ENCODE measurements around the gene ADAMTS16.

Gene ADAMTS16

DNA sequence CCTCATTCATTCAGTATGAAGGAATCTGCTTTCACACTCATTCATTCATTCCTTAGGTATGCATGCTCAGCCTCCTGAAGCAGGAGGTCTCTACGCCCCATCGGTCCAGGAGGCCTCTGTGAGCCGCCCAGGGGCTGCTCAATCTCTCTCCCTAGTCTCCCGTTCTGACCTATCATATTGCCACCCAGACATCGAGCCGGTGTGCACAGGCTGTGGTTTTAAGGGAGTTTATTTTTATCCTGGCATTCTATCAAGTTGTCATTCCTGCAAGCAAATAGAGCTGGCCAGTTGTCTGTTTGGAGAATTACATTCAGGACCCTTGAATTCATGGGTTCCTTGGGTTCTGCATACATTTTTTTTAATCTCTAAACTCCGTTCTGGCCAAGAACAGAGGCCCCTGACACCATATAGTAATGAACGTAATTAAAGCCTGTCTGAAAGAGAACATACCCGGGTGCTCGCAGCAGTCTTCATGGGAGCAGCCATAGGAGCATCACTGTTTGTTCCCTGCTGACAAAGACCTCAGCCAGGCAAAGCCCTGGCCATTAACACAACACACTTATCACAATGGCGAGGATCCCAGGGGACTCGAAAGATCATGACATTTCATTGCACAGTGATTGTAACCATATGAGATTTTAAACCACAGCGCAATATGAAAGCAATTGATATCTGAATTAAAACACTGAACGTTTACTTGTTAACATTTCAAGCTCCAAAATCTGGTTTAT, 80.9 kb downstream of the ADAMTS16 start:
- TF ChIP-seq EZH2 (IDR thresholded peaks at IDR 0.05; ENCODE audit: borderline replicate concordance, low read length): no peak
- TF ChIP-seq, protein P1, sequence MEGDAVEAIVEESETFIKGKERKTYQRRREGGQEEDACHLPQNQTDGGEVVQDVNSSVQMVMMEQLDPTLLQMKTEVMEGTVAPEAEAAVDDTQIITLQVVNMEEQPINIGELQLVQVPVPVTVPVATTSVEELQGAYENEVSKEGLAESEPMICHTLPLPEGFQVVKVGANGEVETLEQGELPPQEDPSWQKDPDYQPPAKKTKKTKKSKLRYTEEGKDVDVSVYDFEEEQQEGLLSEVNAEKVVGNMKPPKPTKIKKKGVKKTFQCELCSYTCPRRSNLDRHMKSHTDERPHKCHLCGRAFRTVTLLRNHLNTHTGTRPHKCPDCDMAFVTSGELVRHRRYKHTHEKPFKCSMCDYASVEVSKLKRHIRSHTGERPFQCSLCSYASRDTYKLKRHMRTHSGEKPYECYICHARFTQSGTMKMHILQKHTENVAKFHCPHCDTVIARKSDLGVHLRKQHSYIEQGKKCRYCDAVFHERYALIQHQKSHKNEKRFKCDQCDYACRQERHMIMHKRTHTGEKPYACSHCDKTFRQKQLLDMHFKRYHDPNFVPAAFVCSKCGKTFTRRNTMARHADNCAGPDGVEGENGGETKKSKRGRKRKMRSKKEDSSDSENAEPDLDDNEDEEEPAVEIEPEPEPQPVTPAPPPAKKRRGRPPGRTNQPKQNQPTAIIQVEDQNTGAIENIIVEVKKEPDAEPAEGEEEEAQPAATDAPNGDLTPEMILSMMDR (IDR thresholded peaks at IDR 0.05; ENCODE audit: low read length): no peak
- H3K4me2 ChIP-seq (ENCODE audit: low read length): no peak overlapping the region
- H3K9me2 ChIP-seq (ENCODE audit: low read depth, low read length): no peaks in the 10 kb centered on the region
- no peak overlapping the region for H2AFZ ChIP-seq (ENCODE audit: low read length)
- no peaks in the 10 kb centered on the region for H3K27me3 ChIP-seq (ENCODE audit: insufficient read depth, low read length)
- no peaks in the 10 kb centered on the region for H3K9me3 ChIP-seq (ENCODE audit: low read length)
- H3K79me2 ChIP-seq (ENCODE audit: insufficient read depth, low read length): no peaks in the 10 kb centered on the region
- H3F3A ChIP-seq (ENCODE audit: insufficient read depth, low read length): no peaks in the 10 kb centered on the region
- H3K36me3 ChIP-seq (ENCODE audit: insufficient read depth, low read length): no peaks in the 10 kb centered on the region
- no peaks in the 10 kb centered on the region for H3K4me1 ChIP-seq (ENCODE audit: insufficient read depth, low read length, severe bottlenecking)
- no peaks in the 10 kb centered on the region for H4K20me1 ChIP-seq (ENCODE audit: insufficient read depth, low read length)
- H3K4me3 ChIP-seq (ENCODE audit: low read depth, low read length, poor library complexity, severe bottlenecking): no peak overlapping the region
- H3K27ac ChIP-seq (ENCODE audit: low read depth, low read length, poor library complexity, severe bottlenecking): no peak overlapping the region
- H3K9ac ChIP-seq (ENCODE audit: low read length): no peak overlapping the region

DNA sequence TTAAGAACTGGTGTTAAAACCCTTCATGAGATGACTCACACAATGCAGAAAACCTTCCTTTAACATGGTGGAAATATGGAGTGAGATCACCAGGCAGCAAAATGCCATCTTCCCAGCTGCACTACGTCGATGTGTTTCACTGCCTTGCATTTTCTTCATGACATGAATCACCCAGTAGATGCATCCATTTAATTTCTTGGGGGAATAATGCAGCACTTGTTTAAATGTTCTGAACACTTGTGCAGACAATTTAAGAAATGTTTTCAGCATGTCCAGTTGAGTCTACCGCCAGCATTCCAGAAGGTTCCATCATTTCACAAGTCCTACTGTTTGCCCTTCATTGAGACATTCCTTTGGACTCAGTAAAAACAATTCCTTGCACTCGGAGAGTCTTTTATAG, 81.6 kb downstream of the ADAMTS16 start:
- Histone ChIP-seq H3K27me3 (ENCODE audit: insufficient read depth, low read length) (no peaks in the 10 kb centered on the region), H3K9ac (ENCODE audit: low read length) (no peak overlapping the region), H3K4me1 (ENCODE audit: insufficient read depth, low read length, severe bottlenecking) (no peaks in the 10 kb centered on the region), H3K27ac (ENCODE audit: low read depth, low read length, poor library complexity, severe bottlenecking) (no peak overlapping the region), H3F3A (ENCODE audit: insufficient read depth, low read length) (no peaks in the 10 kb centered on the region), H4K20me1 (ENCODE audit: insufficient read depth, low read length) (no peaks in the 10 kb centered on the region), H3K4me2 (ENCODE audit: low read length) (no peak overlapping the region), H3K9me3 (ENCODE audit: low read length) (no peaks in the 10 kb centered on the region), H3K79me2 (ENCODE audit: insufficient read depth, low read length) (no peaks in the 10 kb centered on the region), H3K4me3 (ENCODE audit: low read depth, low read length, poor library complexity, severe bottlenecking) (no peak overlapping the region), H3K36me3 (ENCODE audit: insufficient read depth, low read length) (no peaks in the 10 kb centered on the region), H3K9me2 (ENCODE audit: low read depth, low read length) (no peaks in the 10 kb centered on the region), H2AFZ (ENCODE audit: low read length) (no peak overlapping the region)
- TF ChIP-seq EZH2 (IDR thresholded peaks at IDR 0.05; ENCODE audit: borderline replicate concordance, low read length): no peak
- TF ChIP-seq, protein P1 (IDR thresholded peaks at IDR 0.05; ENCODE audit: low read length): no peak

DNA sequence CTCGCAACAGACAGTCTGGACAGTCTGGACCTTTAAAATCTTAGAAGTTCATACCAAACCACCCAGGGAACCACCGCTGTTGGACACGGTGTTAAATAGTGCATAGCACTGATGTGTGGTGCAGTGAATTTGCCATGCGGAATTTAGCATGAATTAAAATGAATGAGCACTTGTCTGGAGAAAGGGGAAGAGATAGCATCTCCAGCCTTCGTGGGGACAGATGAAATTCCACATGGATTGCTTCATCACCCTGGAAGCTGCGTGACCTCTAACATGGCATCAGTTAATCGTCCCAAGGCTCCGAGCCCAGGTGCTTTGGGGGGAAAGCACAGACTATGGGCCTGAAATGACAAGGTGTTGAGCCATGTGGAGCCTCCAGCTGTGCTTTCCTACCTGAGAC, 91.4 kb downstream of the ADAMTS16 start:
- no peak overlapping the region for H2AFZ ChIP-seq (ENCODE audit: low read length)
- no peaks in the 10 kb centered on the region for H4K20me1 ChIP-seq (ENCODE audit: insufficient read depth, low read length)
- no peak overlapping the region for H3K27ac ChIP-seq (ENCODE audit: low read depth, low read length, poor library complexity, severe bottlenecking)
- no peaks in the 10 kb centered on the region for H3F3A ChIP-seq (ENCODE audit: insufficient read depth, low read length)
- no peaks in the 10 kb centered on the region for H3K27me3 ChIP-seq (ENCODE audit: insufficient read depth, low read length)
- H3K36me3 ChIP-seq (ENCODE audit: insufficient read depth, low read length): no peaks in the 10 kb centered on the region
- no peak overlapping the region for H3K4me2 ChIP-seq (ENCODE audit: low read length)
- no peak overlapping the region for H3K4me3 ChIP-seq (ENCODE audit: low read depth, low read length, poor library complexity, severe bottlenecking)
- H3K9ac ChIP-seq (ENCODE audit: low read length): no peak overlapping the region
- H3K79me2 ChIP-seq (ENCODE audit: insufficient read depth, low read length): no peaks in the 10 kb centered on the region
- H3K9me2 ChIP-seq (ENCODE audit: low read depth, low read length): no peaks in the 10 kb centered on the region
- TF ChIP-seq EZH2 (IDR thresholded peaks at IDR 0.05; ENCODE audit: borderline replicate concordance, low read length): no peak
- no peaks in the 10 kb centered on the region for H3K4me1 ChIP-seq (ENCODE audit: insufficient read depth, low read length, severe bottlenecking)
- no peaks in the 10 kb centered on the region for H3K9me3 ChIP-seq (ENCODE audit: low read length)

DNA sequence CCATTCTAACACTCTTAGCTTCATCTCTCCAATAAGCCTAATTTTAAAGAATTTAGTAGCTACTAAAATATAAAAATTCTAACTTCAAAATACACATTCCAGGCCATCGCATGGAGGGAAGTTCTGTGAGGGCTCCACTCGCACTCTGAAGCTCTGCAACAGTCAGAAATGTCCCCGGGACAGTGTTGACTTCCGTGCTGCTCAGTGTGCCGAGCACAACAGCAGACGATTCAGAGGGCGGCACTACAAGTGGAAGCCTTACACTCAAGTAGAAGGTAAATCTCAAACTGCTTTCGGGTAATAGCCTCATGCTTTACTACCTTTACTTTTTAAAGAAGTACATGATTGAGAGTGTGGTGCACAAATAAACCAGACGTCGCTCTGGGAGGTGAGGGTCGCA, 94.8 kb downstream of the ADAMTS16 start:
- H3K4me2 ChIP-seq (ENCODE audit: low read length): no peak overlapping the region
- H3K4me1 ChIP-seq (ENCODE audit: insufficient read depth, low read length, severe bottlenecking): no peaks in the 10 kb centered on the region
- no peaks in the 10 kb centered on the region for H3K9me3 ChIP-seq (ENCODE audit: low read length)
- no peaks in the 10 kb centered on the region for H4K20me1 ChIP-seq (ENCODE audit: insufficient read depth, low read length)
- no peaks in the 10 kb centered on the region for H3K27me3 ChIP-seq (ENCODE audit: insufficient read depth, low read length)
- H3K9me2 ChIP-seq (ENCODE audit: low read depth, low read length): no peaks in the 10 kb centered on the region
- TF ChIP-seq EZH2 (IDR thresholded peaks at IDR 0.05; ENCODE audit: borderline replicate concordance, low read length): no peak
- TF ChIP-seq, protein P1 (IDR thresholded peaks at IDR 0.05; ENCODE audit: low read length): no peak
- H3K4me3 ChIP-seq (ENCODE audit: low read depth, low read length, poor library complexity, severe bottlenecking): no peak overlapping the region
- H3K9ac ChIP-seq (ENCODE audit: low read length): no peak overlapping the region
- H3K27ac ChIP-seq (ENCODE audit: low read depth, low read length, poor library complexity, severe bottlenecking): no peak overlapping the region
- no peaks in the 10 kb centered on the region for H3F3A ChIP-seq (ENCODE audit: insufficient read depth, low read length)
- no peaks in the 10 kb centered on the region for H3K79me2 ChIP-seq (ENCODE audit: insufficient read depth, low read length)
- H2AFZ ChIP-seq (ENCODE audit: low read length): no peak overlapping the region
- no peaks in the 10 kb centered on the region for H3K36me3 ChIP-seq (ENCODE audit: insufficient read depth, low read length)
